GM06990 (cell line): ENCODE results near the gene MYL12A.

Source experiments
- DNase-seq: peaks from one replicate; pipeline ENCODE4 v3.0.0-alpha.2; 2011; ENCODE audit not compliant: insufficient read length; ENCODE audit errors: extremely low read depth
- H3K27me3 ChIP-seq: replicated peaks from 2 replicates; pipeline ENCODE4 v1.6.0; 2011; ENCODE audit warnings: low read length; ENCODE audit not compliant: control insufficient read depth, insufficient read depth
- H3K36me3 ChIP-seq: 2 replicates; pipeline ENCODE4 v1.5.1; 2011; ENCODE audit warnings: low read length; ENCODE audit not compliant: control insufficient read depth, insufficient read depth
- H3K4me3 ChIP-seq: replicated peaks from 2 replicates; pipeline ENCODE4 v1.5.1; 2011; ENCODE audit warnings: low read depth, mild to moderate bottlenecking, control low read depth, low read length
- CTCF ChIP-seq: IDR thresholded peaks from 2 replicates; pipeline ENCODE4 v1.5.1; 2011; ENCODE audit warnings: low read length, control low read depth, mild to moderate bottlenecking, inconsistent platforms; ENCODE audit not compliant: insufficient read depth, poor library complexity, severe bottlenecking

MYL12A gene

GRCh38 chr18:3221496-3221895 is 26.1 kb upstream of the MYL12A start:
- H3K36me3 ChIP-seq = no peaks in the 10 kb centered on the region

GRCh38 chr18:3223356-3223755 is 24.2 kb upstream of the MYL12A start:
- Histone ChIP-seq H3K36me3 (no peaks in the 10 kb centered on the region), H3K4me3 (no peak overlapping the region), H3K27me3 (no peaks in the 10 kb centered on the region)
- no peak for TF ChIP-seq CTCF
- DNase-seq = no peak

More at GRCh38 chr18:3221496-3221895, 26.1 kb upstream of the MYL12A start:
- no peak for TF ChIP-seq CTCF
- no peak overlapping the region for H3K4me3 ChIP-seq
- no peak for DNase-seq
- no peaks in the 10 kb centered on the region for H3K27me3 ChIP-seq

GRCh38 chr18:3224223-3224622 is 23.4 kb upstream of the MYL12A start:
- H3K36me3 ChIP-seq = no peaks in the 10 kb centered on the region
- no peak overlapping the region for H3K4me3 ChIP-seq
- no peaks in the 10 kb centered on the region for H3K27me3 ChIP-seq
- no peak for TF ChIP-seq CTCF
- no peak for DNase-seq

- Histone ChIP-seq H3K36me3 (no peaks in the 10 kb centered on the region), H3K27me3 (no peaks in the 10 kb centered on the region), H3K4me3 (no peak overlapping the region)
- no peak for DNase-seq
- TF ChIP-seq CTCF = no peak
Observed at GRCh38 chr18:3225588-3225987, 22.0 kb upstream of the MYL12A start.

- Histone ChIP-seq H3K4me3 (no peak overlapping the region), H3K36me3 (no peaks in the 10 kb centered on the region), H3K27me3 (no peaks in the 10 kb centered on the region)
- no peak for TF ChIP-seq CTCF
- no peak for DNase-seq
Observed at GRCh38 chr18:3226048-3226447, 21.6 kb upstream of the MYL12A start.
